Islet of Langerhans (tissue), 1 donor: ENCODE data around the gene NABP2.

Experiments
- FAIRE-seq: peaks from one replicate; lab custom pipeline; 2011; peaks lifted over from hg19 to GRCh38; lab: Jason Lieb, UNC

NABP2 gene

DNA sequence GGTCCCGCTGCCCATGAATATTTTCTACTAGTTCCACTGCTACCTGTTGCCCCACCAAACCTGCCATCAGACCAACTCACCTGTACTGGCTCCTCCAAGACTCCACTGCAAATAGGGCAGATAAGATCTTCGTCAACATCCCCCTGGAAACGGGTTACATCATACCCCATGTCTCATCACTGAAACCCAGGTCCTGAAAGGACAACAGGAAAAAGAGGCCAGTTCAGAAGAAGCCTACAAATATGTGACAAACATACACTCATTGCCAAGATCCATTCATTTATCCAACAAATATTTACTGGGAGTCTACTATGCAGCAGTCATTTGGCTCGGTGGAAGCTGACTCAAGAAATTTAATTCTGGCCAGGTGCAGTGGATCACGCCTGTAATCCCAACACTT, 10.3 kb upstream of the NABP2 start:
- FAIRE-seq, result no peak

- FAIRE-seq, result no peak
Observed at GRCh38 chr12:56216461-56216860, 7.7 kb upstream of the NABP2 start.

- no peak for FAIRE-seq
Observed at GRCh38 chr12:56219840-56220239, 4.3 kb upstream of the NABP2 start.

- FAIRE-seq, result no peak
Observed at GRCh38 chr12:56220611-56221231, 3.4 kb upstream of the NABP2 start.

DNA sequence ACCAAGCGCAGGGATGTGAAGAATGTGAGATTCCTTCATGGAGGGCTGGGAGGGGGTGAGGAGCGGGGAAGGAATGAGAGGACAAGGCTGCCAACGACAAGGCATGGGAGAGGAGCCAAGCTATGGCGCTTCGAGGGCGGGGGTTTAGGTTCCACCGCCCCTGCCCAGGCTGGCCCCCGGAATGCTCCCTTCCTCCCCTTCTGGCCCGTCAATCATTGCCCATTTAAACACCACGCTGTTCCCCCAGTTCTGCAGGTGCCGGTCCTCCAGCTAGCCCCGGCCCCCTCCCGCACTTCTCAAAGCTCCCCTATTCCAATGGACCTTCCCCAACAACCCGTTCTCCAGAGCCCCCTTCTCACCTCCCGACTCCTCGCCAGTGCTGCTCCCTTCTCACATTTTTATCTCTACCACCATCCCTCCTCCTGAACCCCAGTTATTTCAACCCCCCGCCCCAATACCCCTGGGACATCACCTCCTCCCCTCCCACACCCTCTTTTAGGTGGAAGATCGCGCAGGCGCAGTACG, 2.8 kb upstream of the NABP2 start:
- no peak for FAIRE-seq

- FAIRE-seq, result no peak
Observed at GRCh38 chr12:56221757-56222530, 2.2 kb upstream of the NABP2 start, which contains the start of gene RNF41. RNF41 (minus strand) TSS chr12:56221922; CDS start chr12:56214047, 7,875 bp downstream.

- no peak for FAIRE-seq
Observed at GRCh38 chr12:56222531-56222895, 1.6 kb upstream of the NABP2 start.

DNA sequence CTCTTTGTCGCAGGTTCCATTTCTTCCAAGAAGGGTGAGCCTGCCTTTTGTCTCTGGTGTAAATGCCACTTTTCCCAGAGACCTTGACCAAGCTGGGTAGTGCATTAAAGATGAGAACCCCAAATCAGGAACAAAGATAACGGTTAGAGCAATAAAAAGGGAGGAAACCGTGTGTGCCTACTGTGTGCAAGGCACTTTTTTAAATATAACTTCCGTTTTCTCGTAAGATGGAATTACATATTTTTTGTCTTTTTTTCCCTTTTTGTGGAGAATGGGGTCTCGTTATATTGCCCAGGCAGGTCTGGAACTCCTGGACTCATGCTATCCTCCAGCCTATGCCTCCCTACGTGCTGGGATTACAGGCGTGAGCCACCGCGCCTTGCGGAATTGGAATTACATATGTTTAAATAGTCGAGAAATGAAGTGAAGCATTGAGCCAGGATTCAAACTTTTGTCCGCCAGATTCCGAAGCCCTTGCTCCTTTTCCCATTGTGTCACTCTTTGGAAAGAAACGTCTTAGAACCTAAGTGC, 506 bp upstream of the NABP2 start:
- FAIRE-seq, result no peak

DNA sequence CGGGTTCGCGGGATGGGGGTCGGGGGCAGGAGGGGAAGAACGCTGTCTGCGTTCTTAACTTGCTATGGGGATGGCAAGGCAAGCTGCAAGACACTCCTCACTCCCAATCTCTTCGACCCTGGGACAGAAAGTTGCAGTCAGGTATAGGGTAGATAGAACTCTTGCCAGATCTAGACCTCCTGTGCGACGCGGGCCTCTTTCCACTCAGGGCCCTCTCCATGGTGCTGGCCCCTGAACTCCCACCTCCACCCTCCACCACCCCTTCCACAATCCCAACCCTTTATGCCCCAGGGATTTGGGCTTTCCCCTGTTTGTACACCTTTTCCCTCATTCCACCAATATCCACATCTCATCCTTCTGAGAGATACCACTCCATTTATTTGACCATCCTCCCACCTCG, 812 bp downstream of the NABP2 start:
- FAIRE-seq, result no peak

- no peak for FAIRE-seq
Observed at GRCh38 chr12:56229082-56229481, 4.9 kb downstream of the NABP2 start.

DNA sequence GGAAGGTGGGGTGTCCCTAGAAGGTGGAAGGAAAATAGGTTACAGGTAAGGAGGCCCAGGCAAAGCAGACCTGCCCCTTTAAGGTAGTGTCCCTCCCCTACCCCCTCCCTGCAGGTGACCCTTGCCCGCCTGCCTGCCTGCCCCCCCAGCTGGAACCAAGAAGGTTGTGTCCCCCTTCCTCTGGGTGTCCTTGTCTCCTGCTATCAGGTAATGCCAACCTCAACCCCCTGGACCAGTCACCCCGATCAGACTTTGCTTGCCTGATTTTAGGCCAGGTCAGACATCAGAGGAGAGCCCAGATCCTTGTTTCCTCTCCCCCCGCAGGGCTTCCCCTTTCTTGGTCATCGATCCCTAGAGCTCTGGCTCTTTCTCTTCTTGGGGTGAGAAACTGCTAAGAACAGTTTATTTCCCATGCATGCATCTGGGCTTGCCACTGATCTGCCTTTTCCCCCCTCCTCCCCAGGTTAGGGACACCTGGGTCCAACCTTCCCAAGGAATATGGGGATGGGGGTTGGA, 5.8 kb downstream of the NABP2 start, which contains the start of gene SLC39A5:
TSS of gene SLC39A5 (plus strand) at position 136 of the 516 bp plus-strand sequence. CDS start 1,224 bp downstream, outside the sequence.
- no peak for FAIRE-seq

GRCh38 chr12:56230432-56231183, 6.5 kb downstream of the NABP2 start:
- FAIRE-seq, result no peak

DNA sequence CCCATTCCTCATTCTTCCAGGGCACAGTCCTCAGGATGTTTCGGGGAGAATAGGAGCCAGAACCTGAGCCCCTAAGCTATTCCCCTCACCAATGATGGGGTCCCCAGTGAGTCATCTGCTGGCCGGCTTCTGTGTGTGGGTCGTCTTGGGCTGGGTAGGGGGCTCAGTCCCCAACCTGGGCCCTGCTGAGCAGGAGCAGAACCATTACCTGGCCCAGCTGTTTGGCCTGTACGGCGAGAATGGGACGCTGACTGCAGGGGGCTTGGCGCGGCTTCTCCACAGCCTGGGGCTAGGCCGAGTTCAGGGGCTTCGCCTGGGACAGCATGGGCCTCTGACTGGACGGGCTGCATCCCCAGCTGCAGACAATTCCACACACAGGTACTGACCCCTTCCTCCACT, 7.0 kb downstream of the NABP2 start:
- no peak for FAIRE-seq

DNA sequence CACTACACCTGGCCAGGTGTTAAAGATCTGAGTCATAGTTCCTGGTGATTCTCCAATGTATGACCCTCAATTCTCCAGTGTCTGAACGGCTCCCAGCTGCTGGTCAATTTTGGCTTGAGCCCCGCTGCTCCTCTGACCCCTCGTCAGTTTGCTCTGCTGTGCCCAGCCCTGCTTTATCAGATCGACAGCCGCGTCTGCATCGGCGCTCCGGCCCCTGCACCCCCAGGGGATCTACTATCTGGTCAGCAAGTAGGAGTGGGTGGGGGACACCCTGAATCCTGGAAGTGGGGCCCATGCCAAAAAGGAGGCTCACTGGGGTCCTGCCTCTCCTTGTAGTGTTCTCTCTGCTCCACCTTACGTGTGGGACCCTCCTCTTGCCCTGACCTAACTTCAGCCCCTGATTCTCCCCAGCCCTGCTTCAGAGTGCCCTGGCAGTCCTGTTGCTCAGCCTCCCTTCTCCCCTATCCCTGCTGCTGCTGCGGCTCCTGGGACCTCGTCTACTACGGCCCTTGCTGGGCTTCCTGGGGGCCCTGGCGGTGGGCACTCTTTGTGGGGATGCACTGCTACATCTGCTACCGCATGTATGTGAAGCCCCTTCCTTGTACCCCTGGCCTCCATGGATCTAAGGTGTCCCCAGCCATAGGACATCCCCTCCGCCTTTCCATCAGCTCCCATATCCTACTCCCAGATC, 10.7 kb downstream of the NABP2 start:
- FAIRE-seq, result no peak

GRCh38 chr12:56236091-56236490, 11.9 kb downstream of the NABP2 start:
- no peak for FAIRE-seq

- no peak for FAIRE-seq
Observed at GRCh38 chr12:56236985-56237384, 12.8 kb downstream of the NABP2 start.

DNA sequence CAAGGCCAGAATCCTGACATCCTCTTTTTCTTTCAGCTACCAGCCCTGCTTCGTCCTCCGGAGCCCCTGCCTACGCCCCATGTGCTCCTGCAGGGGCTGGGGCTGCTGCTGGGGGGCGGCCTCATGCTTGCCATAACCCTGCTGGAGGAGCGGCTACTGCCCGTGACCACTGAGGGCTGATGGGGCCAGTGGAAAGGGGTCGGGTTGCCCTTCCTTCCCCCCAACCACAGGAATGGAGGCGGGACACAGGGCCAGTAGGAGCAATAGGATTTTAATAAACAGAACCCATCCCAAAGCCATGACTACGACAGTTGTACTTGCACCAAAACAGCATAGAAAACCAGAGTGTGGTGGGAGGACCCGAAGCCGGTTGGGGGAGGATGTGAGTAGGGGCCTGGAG, 13.4 kb downstream of the NABP2 start:
- no peak for FAIRE-seq

GRCh38 chr12:56241424-56242303, 17.5 kb downstream of the NABP2 start:
- FAIRE-seq, result no peak

DNA sequence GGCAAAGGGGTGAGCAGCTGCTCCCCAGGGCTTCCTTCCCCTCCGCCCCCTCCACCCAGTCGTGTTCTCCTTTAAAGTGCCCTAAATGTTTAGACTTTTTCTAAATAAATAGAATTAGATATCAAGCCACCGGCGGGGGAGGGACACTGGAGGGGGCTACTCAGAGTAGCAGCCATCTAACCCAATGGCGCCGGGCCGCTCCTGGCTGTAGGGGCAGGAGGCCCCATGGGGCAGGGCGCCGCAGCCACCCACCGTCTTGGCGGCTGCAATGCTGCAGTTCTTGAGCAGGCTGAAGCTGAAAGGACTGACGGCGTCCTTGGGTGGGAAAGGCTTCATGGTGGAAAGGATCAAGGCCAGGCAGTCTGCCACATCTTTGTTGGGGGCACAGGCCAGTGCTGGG, 18.8 kb downstream of the NABP2 start:
- FAIRE-seq, result no peak

DNA sequence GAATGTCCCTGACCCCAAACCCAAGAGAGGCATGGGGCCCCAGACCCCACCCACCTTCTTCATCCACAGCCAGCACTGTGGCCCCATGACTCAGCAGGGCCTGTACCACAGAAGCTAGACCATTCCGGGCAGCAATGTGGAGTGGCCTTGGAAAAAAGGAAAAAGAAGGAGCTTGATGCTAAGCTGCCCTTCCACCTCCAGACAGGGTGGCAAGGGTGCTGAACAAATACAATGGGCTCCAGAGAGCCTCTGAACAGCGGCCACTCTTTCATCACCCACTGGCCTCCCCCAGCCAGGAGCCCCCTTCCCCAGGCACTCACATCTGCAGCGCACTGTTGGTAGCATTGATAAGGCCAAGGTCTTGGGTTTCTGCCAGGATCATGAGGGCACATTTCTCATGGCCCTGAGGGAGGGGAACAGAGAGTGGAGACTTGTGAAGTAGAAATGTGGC, 19.6 kb downstream of the NABP2 start:
- no peak for FAIRE-seq

- no peak for FAIRE-seq
Observed at GRCh38 chr12:56244494-56244893, 20.4 kb downstream of the NABP2 start.
